Suprapubic skin (tissue), 4 donors: ENCODE data around the gene TMCO2. TPM values are rescaled to one million over a fixed set of nuclear protein-coding genes. Genes with fewer than 3 reads are reported as not detected.

Experiments
- DNase-seq, 2 donors: peaks; one replicate each; pipeline ENCODE4 v3.0.0-alpha.2; 2019; ENCODE audit warnings: low spot score in 2 of 2
- H3K27ac ChIP-seq: fragments of 200-600 bp; sonication (generic); one replicate; pipeline ENCODE4 v1.5.1; 2019
- H3K27me3 ChIP-seq: fragments of 200-600 bp; sonication (generic); one replicate; pipeline ENCODE4 v1.5.1; 2019
- H3K36me3 ChIP-seq: fragments of 200-600 bp; sonication (generic); one replicate; pipeline ENCODE4 v1.5.1; 2019
- H3K4me1 ChIP-seq: fragments of 200-600 bp; sonication (generic); one replicate; pipeline ENCODE4 v1.5.1; 2019
- H3K4me3 ChIP-seq: fragments of 200-600 bp; sonication (generic); one replicate; pipeline ENCODE4 v1.5.1; 2019; ENCODE audit warnings: mild to moderate bottlenecking
- H3K9me3 ChIP-seq: fragments of 200-600 bp; sonication (generic); one replicate; pipeline ENCODE4 v1.5.1; 2019
- CTCF ChIP-seq, 2 donors: fragments of 200-600 bp in 1 of 2; fragments of 450-650 bp in 1 of 2; sonication (generic) in 1 of 2; IDR thresholded peaks; one replicate each; pipeline ENCODE4 v1.5.1; 2016 to 2019; ENCODE audit warnings: antibody characterized with exemption in 2 of 2, mild to moderate bottlenecking in 1 of 2, moderate library complexity in 1 of 2
- EP300 ChIP-seq: sonication (generic); formaldehyde crosslinking; IDR thresholded peaks from one replicate; pipeline ENCODE4 v1.6.1; 2017; ENCODE audit warnings: antibody characterized with exemption
- POLR2A ChIP-seq, 2 donors: fragments of 450-650 bp; IDR thresholded peaks; one replicate each; pipeline ENCODE4 v1.6.1; 2017; ENCODE audit warnings: antibody characterized with exemption in 2 of 2, mild to moderate bottlenecking in 2 of 2, moderate library complexity in 2 of 2
- POLR2AphosphoS5 ChIP-seq, 3 donors: sonication (generic); formaldehyde crosslinking; IDR thresholded peaks; one replicate each; pipeline ENCODE4 v1.6.1; 2017; ENCODE audit warnings: antibody characterized with exemption in 3 of 3
- WGBS: methylation state at CpG from one replicate; pipeline ENCODE4 v1.1.5; 2018; 5-methylcytosine and 5-hydroxymethylcytosine counted together
- total RNA-seq, 4 donors: library from RNA; depleted of rRNA; stranded (reverse); fragments of >200 nt; gene quantifications; one replicate each; pipeline ENCODE4 v1.1.0, GENCODE V29; 2016

The TMCO2 gene
- total RNA-seq = not detected

- Histone ChIP-seq H3K4me1 (no peaks in the 10 kb centered on the region), H3K9me3 (no peaks in the 10 kb centered on the region), H3K27me3 (no peaks in the 10 kb centered on the region), H3K4me3 (no peak within 1 kb of the TSS), H3K36me3 (no peaks in the 10 kb centered on the region), H3K27ac (no peak within 1 kb of the TSS)
- DNase-seq = no peak
- no peak for TF ChIP-seq POLR2A (IDR thresholded peaks at IDR 0.05)
- no peak for TF ChIP-seq CTCF (IDR thresholded peaks at IDR 0.05)
- TF ChIP-seq POLR2AphosphoS5 (IDR thresholded peaks at IDR 0.05) = no peak
- TF ChIP-seq EP300 = no peak
- 82% methylated on average over 1 of the region's 1 CpG for WGBS
Observed at GRCh38 chr1:40247655-40248054, at the start of gene TMCO2. Gene TMCO2, plus strand, starts transcription at chr1:40247937. Its CDS starts 57 bp downstream, at chr1:40247994.

GRCh38 chr1:40199126-40199525 is 48.6 kb upstream of the TMCO2 start:
- TF ChIP-seq POLR2A (IDR thresholded peaks at IDR 0.05) = no peak
- TF ChIP-seq POLR2AphosphoS5 (IDR thresholded peaks at IDR 0.05) = no peak
- no peak for TF ChIP-seq CTCF (IDR thresholded peaks at IDR 0.05)
- no peak for TF ChIP-seq EP300
- DNase-seq = no peak
- 91% methylated on average over 3 of the region's 3 CpGs for WGBS
- H3K4me3 ChIP-seq = no peak overlapping the region
- no peak overlapping the region for H3K27ac ChIP-seq
- H3K36me3 ChIP-seq = peaks cover 48% of the 10 kb centered on the region
- H3K4me1 ChIP-seq = no peaks in the 10 kb centered on the region
- H3K27me3 ChIP-seq = no peaks in the 10 kb centered on the region
- no peaks in the 10 kb centered on the region for H3K9me3 ChIP-seq

- Histone ChIP-seq H3K36me3 (peaks cover 59% of the 10 kb centered on the region), H3K27me3 (no peaks in the 10 kb centered on the region), H3K9me3 (no peaks in the 10 kb centered on the region), H3K4me1 (no peaks in the 10 kb centered on the region), H3K4me3 (no peak overlapping the region), H3K27ac (no peak overlapping the region)
- DNase-seq = no peak
- TF ChIP-seq POLR2AphosphoS5 (IDR thresholded peaks at IDR 0.05) (no peak), EP300 (no peak), CTCF (IDR thresholded peaks at IDR 0.05) (no peak), POLR2A (IDR thresholded peaks at IDR 0.05) (no peak)
- WGBS = 95% methylated on average over 4 of the region's 4 CpGs
Observed at GRCh38 chr1:40204856-40205255, 42.9 kb upstream of the TMCO2 start.

- 91% methylated on average over 3 of the region's 3 CpGs for WGBS
Observed at GRCh38 chr1:40210511-40211204, 37.1 kb upstream of the TMCO2 start.

More at GRCh38 chr1:40210511-40211204, 37.1 kb upstream of the TMCO2 start:
- TF ChIP-seq POLR2AphosphoS5 (IDR thresholded peaks at IDR 0.05) (no peak), CTCF (IDR thresholded peaks at IDR 0.05) (no peak), POLR2A (IDR thresholded peaks at IDR 0.05) (no peak), EP300 (no peak)
- no peaks in the 10 kb centered on the region for H3K4me1 ChIP-seq
- DNase-seq = no peak
- peaks cover 48% of the 10 kb centered on the region for H3K36me3 ChIP-seq
- H3K4me3 ChIP-seq = no peak overlapping the region
- no peaks in the 10 kb centered on the region for H3K9me3 ChIP-seq
- H3K27me3 ChIP-seq = no peaks in the 10 kb centered on the region
- H3K27ac ChIP-seq = no peak overlapping the region
